GM12878 (cell line): Measurements from ENCODE around the gene OR7A5.

Source experiments
- EGR1 ChIP-seq, 2 experiments: IDR thresholded peaks; 1 replicate in 1 of 2; 2 replicates in 1 of 2; pipeline ENCODE4 v1.6.1; 2011 to 2012; ENCODE audit warnings: low read depth in 2 of 2, low read length in 2 of 2, borderline replicate concordance in 1 of 2, mild to moderate bottlenecking in 1 of 2, moderate library complexity in 1 of 2
- EP300 ChIP-seq, 2 experiments: fragments of 150-350 bp in 1 of 2; IDR thresholded peaks; 2 replicates each; pipeline ENCODE4 v1.6.1; 2011 to 2012; ENCODE audit warnings: low read depth in 2 of 2, low read length in 2 of 2, borderline replicate concordance in 1 of 2, improper control_type of control experiment in 1 of 2, inconsistent platforms in 1 of 2; ENCODE audit not compliant: control insufficient read depth in 1 of 2
- MAX ChIP-seq: IDR thresholded peaks from 2 replicates; pipeline ENCODE4 v1.6.1; 2012; ENCODE audit warnings: low read depth, low read length, improper control_type of control experiment
- NFIC ChIP-seq: IDR thresholded peaks from 2 replicates; pipeline ENCODE4 v1.6.1; 2012; ENCODE audit warnings: low read depth, mild to moderate bottlenecking, inconsistent platforms, low read length, moderate library complexity
- NR2C2 ChIP-seq: IDR thresholded peaks from 2 replicates; pipeline ENCODE4 v1.6.1; 2011; ENCODE audit warnings: borderline replicate concordance, low read depth; ENCODE audit not compliant: control insufficient read depth, insufficient read length
- RBBP5 ChIP-seq: fragments of 200-600 bp; sonication (generic); conservative IDR thresholded peaks from 2 replicates; pipeline ENCODE4 v1.6.1; 2016
- SIN3A ChIP-seq: IDR thresholded peaks from 2 replicates; pipeline ENCODE4 v1.6.1; 2012; ENCODE audit warnings: low read depth, low read length, improper control_type of control experiment
- TCF12 ChIP-seq: IDR thresholded peaks from 2 replicates; pipeline ENCODE4 v1.6.1; 2011; ENCODE audit warnings: low read depth, mild to moderate bottlenecking, low read length
- YY1 ChIP-seq: IDR thresholded peaks from 2 replicates; pipeline ENCODE4 v1.6.1; 2011; ENCODE audit warnings: low read depth, mild to moderate bottlenecking, low read length
- TF ChIP-seq, protein P1 (sequence below), 3 experiments: IDR thresholded peaks in 2 of 3; conservative IDR thresholded peaks in 1 of 3; 2 replicates each; pipeline ENCODE4 v1.5.1; 2011; ENCODE audit warnings: low read depth in 3 of 3, low read length in 3 of 3, mild to moderate bottlenecking in 3 of 3, control low read depth in 2 of 3, moderate library complexity in 2 of 3, inconsistent platforms in 1 of 3, mixed read lengths in 1 of 3; ENCODE audit not compliant: control insufficient read depth in 2 of 3, insufficient read depth in 1 of 3; ENCODE audit errors: extremely low read depth in 1 of 3

GRCh38 chr19:14830702-14831101 is 4.3 kb downstream of the OR7A5 start:
- no peak for TF ChIP-seq TCF12
- TF ChIP-seq, protein P1, sequence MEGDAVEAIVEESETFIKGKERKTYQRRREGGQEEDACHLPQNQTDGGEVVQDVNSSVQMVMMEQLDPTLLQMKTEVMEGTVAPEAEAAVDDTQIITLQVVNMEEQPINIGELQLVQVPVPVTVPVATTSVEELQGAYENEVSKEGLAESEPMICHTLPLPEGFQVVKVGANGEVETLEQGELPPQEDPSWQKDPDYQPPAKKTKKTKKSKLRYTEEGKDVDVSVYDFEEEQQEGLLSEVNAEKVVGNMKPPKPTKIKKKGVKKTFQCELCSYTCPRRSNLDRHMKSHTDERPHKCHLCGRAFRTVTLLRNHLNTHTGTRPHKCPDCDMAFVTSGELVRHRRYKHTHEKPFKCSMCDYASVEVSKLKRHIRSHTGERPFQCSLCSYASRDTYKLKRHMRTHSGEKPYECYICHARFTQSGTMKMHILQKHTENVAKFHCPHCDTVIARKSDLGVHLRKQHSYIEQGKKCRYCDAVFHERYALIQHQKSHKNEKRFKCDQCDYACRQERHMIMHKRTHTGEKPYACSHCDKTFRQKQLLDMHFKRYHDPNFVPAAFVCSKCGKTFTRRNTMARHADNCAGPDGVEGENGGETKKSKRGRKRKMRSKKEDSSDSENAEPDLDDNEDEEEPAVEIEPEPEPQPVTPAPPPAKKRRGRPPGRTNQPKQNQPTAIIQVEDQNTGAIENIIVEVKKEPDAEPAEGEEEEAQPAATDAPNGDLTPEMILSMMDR (IDR thresholded peaks at IDR 0.05 in 2 of 3, conservative IDR thresholded peaks at IDR 0.05 in 1 of 3; ENCODE audit: control insufficient read depth in 2 of 3, extremely low read depth in 1 of 3, insufficient read depth in 1 of 3, low read depth in 3 of 3, low read length in 3 of 3) = no peak
- no peak for TF ChIP-seq YY1
- no peak for TF ChIP-seq MAX
- no peak for TF ChIP-seq NFIC
- TF ChIP-seq EGR1 (IDR thresholded peaks at IDR 0.05; ENCODE audit: borderline replicate concordance in 1 of 2, low read depth in 2 of 2, low read length in 2 of 2) = no peak
- TF ChIP-seq EP300 (IDR thresholded peaks at IDR 0.05; ENCODE audit: borderline replicate concordance in 1 of 2, control insufficient read depth in 1 of 2, low read depth in 2 of 2, low read length in 2 of 2) = no peak
- TF ChIP-seq NR2C2 = no peak
- TF ChIP-seq SIN3A = no peak
- TF ChIP-seq RBBP5 = no peak
